ENCODE data around the gene MYG1. TPM values are rescaled to one million over a fixed set of nuclear protein-coding genes. Genes with fewer than 3 reads are reported as not detected.
A peak's percentile ranks its signal among the peaks of the same experiment; 100 is the strongest.

The MYG1 gene
- total and polyA plus RNA-seq, 2 of the 4 experiments (the other 2 are of a cell fraction): 49.8 to 63.7 TPM

DNA sequence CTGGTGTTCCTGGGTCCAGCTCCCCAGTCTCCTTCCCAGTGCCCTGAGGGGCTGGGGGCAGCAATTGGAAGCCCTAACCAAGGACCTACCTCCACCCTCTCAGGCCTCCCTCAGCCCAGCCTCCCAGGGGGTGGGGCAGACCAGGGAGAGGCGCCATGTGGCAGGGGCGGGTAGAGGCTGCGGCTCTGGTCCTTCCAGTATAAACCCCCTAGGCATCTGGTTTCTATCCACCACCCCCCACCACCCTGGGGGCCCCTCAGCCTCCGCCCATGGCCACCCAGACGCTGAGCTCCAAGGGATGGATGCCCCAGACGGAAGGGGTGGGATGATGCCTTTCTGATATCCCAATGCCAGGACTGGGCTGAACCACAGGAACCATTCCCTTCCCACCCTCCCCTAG, 39.4 kb downstream of the MYG1 start:
- H4K91ac ChIP-seq (ENCODE audit: insufficient read depth, low read depth, low read length): no peak overlapping the region
- no peak overlapping the region for H2BK120ac ChIP-seq (ENCODE audit: low read depth, low read length)
- POLR2A ChIA-PET (ENCODE audit: unreplicated experiment): no interaction called here
- dilution Hi-C loops (cut with HindIII; ENCODE audit: low sequenced_read_pairs, unreplicated experiment) (no loop called here), intact Hi-C loops (cut with micrococcal nuclease) (no loop called here), in situ Hi-C loops (cut with MboI; ENCODE audit: low sequenced_read_pairs) (no loop called here)
- H2AK5ac ChIP-seq (ENCODE audit: low read depth, low read length): no peak overlapping the region
- no peaks in the 10 kb centered on the region for H3K79me1 ChIP-seq (ENCODE audit: low read depth in 1 of 2, low read length in 2 of 2)
- TF ChIP-seq MXI1 (IDR thresholded peaks at IDR 0.05; ENCODE audit: borderline replicate concordance, low read depth, low read length) (no peak), MAFK (IDR thresholded peaks at IDR 0.05; ENCODE audit: low read depth, low read length) (no peak), MAZ (IDR thresholded peaks at IDR 0.05; ENCODE audit: borderline replicate concordance, low read depth, low read length) (no peak), FOS (IDR thresholded peaks at IDR 0.05; ENCODE audit: low read depth, low read length) (no peak), CHD1 (IDR thresholded peaks at IDR 0.05; ENCODE audit: low read depth, low read length) (no peak), NFE2L2 (IDR thresholded peaks at IDR 0.05; ENCODE audit: low read depth, low read length) (no peak), RAD21 (IDR thresholded peaks at IDR 0.05; ENCODE audit: low read length) (no peak), SMC3 (IDR thresholded peaks at IDR 0.05; ENCODE audit: low read depth, low read length) (no peak), RFX5 (IDR thresholded peaks at IDR 0.05; ENCODE audit: low read depth, low read length) (no peak), POLR2A (IDR thresholded peaks at IDR 0.05; ENCODE audit: low read depth, low read length) (no peak)
- TF ChIP-seq, protein P1, sequence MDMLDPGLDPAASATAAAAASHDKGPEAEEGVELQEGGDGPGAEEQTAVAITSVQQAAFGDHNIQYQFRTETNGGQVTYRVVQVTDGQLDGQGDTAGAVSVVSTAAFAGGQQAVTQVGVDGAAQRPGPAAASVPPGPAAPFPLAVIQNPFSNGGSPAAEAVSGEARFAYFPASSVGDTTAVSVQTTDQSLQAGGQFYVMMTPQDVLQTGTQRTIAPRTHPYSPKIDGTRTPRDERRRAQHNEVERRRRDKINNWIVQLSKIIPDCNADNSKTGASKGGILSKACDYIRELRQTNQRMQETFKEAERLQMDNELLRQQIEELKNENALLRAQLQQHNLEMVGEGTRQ (IDR thresholded peaks at IDR 0.05; ENCODE audit: low read depth, low read length): no peak
- ATAC-seq (ENCODE audit: low read depth): peak; percentile 32; the same call in 1 of the 2 replicates
- no peak overlapping the region for H4K8ac ChIP-seq (ENCODE audit: low read depth in 2 of 2, low read length in 2 of 2)
- peaks cover 4% of the 10 kb centered on the region; the same call in 1 of the 2 replicates for H3K9me1 ChIP-seq (ENCODE audit: insufficient read depth, low read length)
- no CpG with 5 or more reads among the region's 6 CpGs for WGBS, 2 experiments (ENCODE audit: extremely low coverage in 2 of 2, insufficient read length in 1 of 2)
- no peak overlapping the region for H2BK5ac ChIP-seq (ENCODE audit: low read depth, low read length, poor library complexity, severe bottlenecking)
- H3K9me3 ChIP-seq (ENCODE audit: control insufficient read depth, insufficient read depth, low read length): no peaks in the 10 kb centered on the region
- H3K9ac ChIP-seq (ENCODE audit: low read depth, low read length): no peak overlapping the region
- no peak overlapping the region for H2AK9ac ChIP-seq (replicated peaks; ENCODE audit: low read depth, low read length, poor library complexity)
- no peak overlapping the region for H3K23ac ChIP-seq (ENCODE audit: low read depth, low read length)
- no TSS peak for BruUV-seq (replicated peaks)
- no peaks in the 10 kb centered on the region for H3K36me3 ChIP-seq (ENCODE audit: control insufficient read depth, insufficient read depth, low read length)
- no peaks in the 10 kb centered on the region for H3K4me1 ChIP-seq (ENCODE audit: control insufficient read depth, insufficient read depth, low read length)
- H4K5ac ChIP-seq (ENCODE audit: low read depth, low read length): no peak overlapping the region
- H3K56ac ChIP-seq (ENCODE audit: extremely low read depth, insufficient read depth, low read length): no peak overlapping the region
- H3K14ac ChIP-seq (replicated peaks; ENCODE audit: low read depth, low read length): no peak overlapping the region
- H3K4ac ChIP-seq (ENCODE audit: low read depth, low read length): no peak overlapping the region
- H4K20me1 ChIP-seq (ENCODE audit: insufficient read depth, low read length): no peaks in the 10 kb centered on the region
- CTCF ChIA-PET: no interaction called here
- H3K4me3 ChIP-seq (ENCODE audit: insufficient read depth, low read depth, low read length): no peak overlapping the region
- H3K4me2 ChIP-seq (ENCODE audit: low read depth, low read length): no peak overlapping the region
- no peak overlapping the region for H3K27ac ChIP-seq (ENCODE audit: insufficient read depth, low read length)
- H3K18ac ChIP-seq (ENCODE audit: low read depth, low read length): no peak overlapping the region
- H3K27me3 ChIP-seq (ENCODE audit: control insufficient read depth, insufficient read depth, low read length): peaks cover 66% of the 10 kb centered on the region
- no peak overlapping the region for H2BK20ac ChIP-seq (ENCODE audit: low read depth, low read length)
- DNase-seq: no peak
- H2AFZ ChIP-seq (replicated peaks; ENCODE audit: low read length, poor library complexity): no peak overlapping the region
- H2BK15ac ChIP-seq (ENCODE audit: low read depth, low read length): no peak overlapping the region

Data from IMR-90 (cell line).